Measurements from ENCODE around the gene CYS1. TPM values are rescaled to one million over a fixed set of nuclear protein-coding genes. Genes with fewer than 3 reads are reported as not detected.

The CYS1 gene
- total and polyA plus RNA-seq, 2 of the 8 experiments (the other 6 are each of a cell fraction or from before 2014, with no cell fraction given) = 0.09 to 0.13 TPM

DNA sequence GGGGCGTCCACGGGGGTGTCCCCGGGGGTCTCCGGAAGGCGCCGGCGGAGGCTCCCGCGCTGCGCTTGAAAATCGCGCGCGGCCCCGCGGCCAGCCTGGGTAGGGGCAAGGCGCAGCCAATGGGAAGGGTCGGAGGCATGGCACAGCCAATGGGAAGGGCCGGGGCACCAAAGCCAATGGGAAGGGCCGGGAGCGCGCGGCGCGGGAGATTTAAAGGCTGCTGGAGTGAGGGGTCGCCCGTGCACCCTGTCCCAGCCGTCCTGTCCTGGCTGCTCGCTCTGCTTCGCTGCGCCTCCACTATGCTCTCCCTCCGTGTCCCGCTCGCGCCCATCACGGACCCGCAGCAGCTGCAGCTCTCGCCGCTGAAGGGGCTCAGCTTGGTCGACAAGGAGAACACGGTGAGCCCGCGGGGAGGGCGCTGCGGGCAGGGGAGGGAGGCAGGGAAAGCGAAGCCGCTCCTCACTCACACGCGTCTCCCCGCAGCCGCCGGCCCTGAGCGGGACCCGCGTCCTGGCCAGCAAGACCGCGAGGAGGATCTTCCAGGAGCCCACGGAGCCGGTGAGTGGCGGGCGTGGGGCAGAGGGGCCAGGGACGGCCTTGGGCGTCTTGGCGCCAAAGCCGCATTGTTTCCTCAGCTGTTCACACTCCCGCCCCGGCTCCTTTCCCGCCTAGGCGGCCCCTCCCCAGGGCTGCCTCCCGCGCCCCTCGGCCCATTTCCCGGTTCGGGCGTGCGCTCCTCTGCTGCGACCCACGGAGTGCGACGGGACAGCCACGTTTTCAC lies 42.5 kb upstream of the CYS1 start, which contains the start of gene RRM2:
RRM2 (plus strand) TSS at position 240 of the 781 bp plus-strand sequence; CDS start at position 300, 60 bp downstream.
- CTCF ChIA-PET (ENCODE audit: partially characterized antibody) = interaction anchor here (0.9 to 12.5 kb wide), 5 partner anchors 19 to 311 kb away, joined by 3 to 141 read pairs (median 4); no protein-coding TSS in a partner anchor
- H3K79me1 ChIP-seq (ENCODE audit: low read depth, low read length) = peaks cover 9% of the 10 kb centered on the region
- WGBS, 2 experiments (ENCODE audit: extremely low coverage in 1 of 2, insufficient coverage in 1 of 2, insufficient read length in 1 of 2, insufficient replicate concordance in 2 of 2, low coverage in 1 of 2, low lambda C conversion rate in 2 of 2, missing lambda C conversion rate in 1 of 2) = 0% methylated on average over 13 of the region's 81 CpGs; no CpG with 5 or more reads in 1 of the 2 experiments
- H3K14ac ChIP-seq (ENCODE audit: insufficient read length) = no peak within 1 kb of the TSS
- peak within 1 kb of the TSS; percentile 71 for H3K4ac ChIP-seq (replicated peaks; ENCODE audit: insufficient read length, low read depth, low read length)
- POLR2A ChIA-PET (ENCODE audit: partially characterized antibody) = interaction anchor here (0.7 to 8.9 kb wide), 8 partner anchors 11 to 43 kb away, joined by 3 to 87 read pairs (median 7); partner anchors contain the start of gene CYS1
- H2BK5ac ChIP-seq (ENCODE audit: low read depth, low read length) = peak within 1 kb of the TSS; percentile 88
- H2AFZ ChIP-seq (ENCODE audit: low read length) = no peak within 1 kb of the TSS
- H3K27me3 ChIP-seq (replicated peaks in 1 of 4; ENCODE audit: control insufficient read depth in 3 of 4, extremely low read depth in 1 of 4, insufficient read depth in 3 of 4, low read length in 3 of 4) = no peaks in the 10 kb centered on the region
- H3K36me3 ChIP-seq (ENCODE audit: control insufficient read depth in 2 of 4, insufficient read depth in 4 of 4, low read length in 3 of 4) = peaks cover 10 to 42% (median 29%) of the 10 kb centered on the region in 4 experiments
- H3K27ac ChIP-seq (ENCODE audit: low read depth, low read length) = peak within 1 kb of the TSS; percentile 85
- peak within 1 kb of the TSS; percentile 94 for H3K18ac ChIP-seq (ENCODE audit: extremely low read depth, low read length)
- peaks cover 1 to 4% (median 4%) of the 10 kb centered on the region in 4 experiments; a peak in 5 of 7 replicates for H3K4me1 ChIP-seq (replicated peaks in 1 of 4; ENCODE audit: control insufficient read depth in 3 of 4, insufficient read depth in 4 of 4, low read length in 3 of 4)
- peak within 1 kb of the TSS; percentile 93 to 96 (median 94) for H3K9ac ChIP-seq (replicated peaks in 1 of 4; ENCODE audit: extremely low read depth in 1 of 4, low read depth in 3 of 4, low read length in 3 of 4)
- H4K20me1 ChIP-seq (replicated peaks in 1 of 2; ENCODE audit: control insufficient read depth in 1 of 2, insufficient read depth in 2 of 2, low read length in 2 of 2) = peaks cover 6 to 16% of the 10 kb centered on the region in 2 experiments
- peak within 1 kb of the TSS; percentile 85 to 96 (median 88) for H3K4me3 ChIP-seq (ENCODE audit: extremely low read depth in 1 of 4, insufficient read depth in 2 of 4, low read depth in 3 of 4, low read length in 4 of 4)
- H2AK5ac ChIP-seq (ENCODE audit: low read depth, low read length) = no peak within 1 kb of the TSS; the same call in 1 of the 2 replicates
- peak within 1 kb of the TSS; percentile 27; the same call in 1 of the 2 replicates for H2BK12ac ChIP-seq (ENCODE audit: low read depth, low read length)
- FAIRE-seq (no peak), DNase-seq (ENCODE audit: low read depth in 1 of 2, low spot score in 2 of 2) (peak; percentile 71 to 96)
- H3K9me3 ChIP-seq (ENCODE audit: insufficient read depth in 2 of 2, low read depth in 1 of 2, low read length in 1 of 2) = no peaks in the 10 kb centered on the region
- peak within 1 kb of the TSS; percentile 96 for H4K8ac ChIP-seq (ENCODE audit: extremely low read depth, insufficient read depth, low read length)
- H4K91ac ChIP-seq (replicated peaks; ENCODE audit: insufficient read length, low read length) = peak within 1 kb of the TSS; percentile 92
- no peak within 1 kb of the TSS for H3K23ac ChIP-seq (ENCODE audit: insufficient read length)
- H3K56ac ChIP-seq (replicated peaks; ENCODE audit: insufficient read length, low read depth, low read length) = peak within 1 kb of the TSS; percentile 93
- H4K5ac ChIP-seq (ENCODE audit: insufficient read length, low read depth, low read length) = peak within 1 kb of the TSS; percentile 94
- H2BK15ac ChIP-seq (ENCODE audit: low read length) = peak within 1 kb of the TSS; percentile 88
- no peak within 1 kb of the TSS for H2BK20ac ChIP-seq (ENCODE audit: low read length)
- peak within 1 kb of the TSS; percentile 82 to 92 for H3K4me2 ChIP-seq (ENCODE audit: insufficient read depth in 1 of 2, low read depth in 2 of 2, low read length in 2 of 2)
- H3K23me2 ChIP-seq (ENCODE audit: low read depth, low read length) = peaks cover 13% of the 10 kb centered on the region
- H2BK120ac ChIP-seq (replicated peaks; ENCODE audit: low read depth, low read length) = no peak within 1 kb of the TSS
- H3K79me2 ChIP-seq (ENCODE audit: control insufficient read depth in 1 of 2, insufficient read depth in 2 of 2, low read length in 2 of 2) = peaks cover 0 to 38% of the 10 kb centered on the region in 2 experiments; a peak in 3 of 4 replicates
- peak; percentile 98 for TF ChIP-seq POLR2AphosphoS5 (IDR thresholded peaks at IDR 0.05; ENCODE audit: low read depth, low read length)
- TF ChIP-seq JUN (IDR thresholded peaks at IDR 0.05; ENCODE audit: low read depth, low read length) = no peak
- no peak for TF ChIP-seq CREB1 (IDR thresholded peaks at IDR 0.05)
- no peak for TF ChIP-seq HDAC6 (IDR thresholded peaks at IDR 0.05; ENCODE audit: low read depth, low read length)
- TF ChIP-seq EGR1 (IDR thresholded peaks at IDR 0.05; ENCODE audit: borderline replicate concordance, low read depth, low read length) = no peak
- no peak for TF ChIP-seq ASH2L (IDR thresholded peaks at IDR 0.05; ENCODE audit: low read length)
- peak; percentile 88 for TF ChIP-seq TAF1 (IDR thresholded peaks at IDR 0.05; ENCODE audit: low read depth, low read length)
- TF ChIP-seq GABPA (IDR thresholded peaks at IDR 0.05; ENCODE audit: borderline replicate concordance, insufficient read depth, low read length) = no peak
- no peak for TF ChIP-seq FOSL1 (IDR thresholded peaks at IDR 0.05; ENCODE audit: insufficient read depth, low read depth, low read length)
- no peak for TF ChIP-seq CBX5 (IDR thresholded peaks at IDR 0.05; ENCODE audit: low read depth, low read length)
- TF ChIP-seq, protein P1, sequence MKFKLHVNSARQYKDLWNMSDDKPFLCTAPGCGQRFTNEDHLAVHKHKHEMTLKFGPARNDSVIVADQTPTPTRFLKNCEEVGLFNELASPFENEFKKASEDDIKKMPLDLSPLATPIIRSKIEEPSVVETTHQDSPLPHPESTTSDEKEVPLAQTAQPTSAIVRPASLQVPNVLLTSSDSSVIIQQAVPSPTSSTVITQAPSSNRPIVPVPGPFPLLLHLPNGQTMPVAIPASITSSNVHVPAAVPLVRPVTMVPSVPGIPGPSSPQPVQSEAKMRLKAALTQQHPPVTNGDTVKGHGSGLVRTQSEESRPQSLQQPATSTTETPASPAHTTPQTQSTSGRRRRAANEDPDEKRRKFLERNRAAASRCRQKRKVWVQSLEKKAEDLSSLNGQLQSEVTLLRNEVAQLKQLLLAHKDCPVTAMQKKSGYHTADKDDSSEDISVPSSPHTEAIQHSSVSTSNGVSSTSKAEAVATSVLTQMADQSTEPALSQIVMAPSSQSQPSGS (IDR thresholded peaks at IDR 0.05; ENCODE audit: low read length) = no peak

Measured in H1 (cell line).